IMR-90 (cell line): ENCODE measurements around the gene CTIF. TPM values are rescaled to one million over a fixed set of nuclear protein-coding genes. Genes with fewer than 3 reads are reported as not detected.

Source experiments
- ATAC-seq: fragments of 200-7000 bp; cut with Tn5 transposase; 2 replicates; pipeline ENCODE4 v1.9.1; 2020; ENCODE audit warnings: low read depth, mild to moderate bottlenecking, moderate library complexity
- BruUV-seq: library from RNA; stranded (reverse); fragments of 400-500 nt; replicated peaks from 2 replicates; lab custom pipeline; 2021; lab: Mats Ljungman, UMichigan
- CTCF ChIA-PET: fragments of 300-600 bp; formaldehyde crosslinking; extraction: SDS; loops from one replicate; lab custom pipeline; 2021; ENCODE audit warnings: antibody characterized with exemption; lab: Yijun Ruan, JAX
- POLR2A ChIA-PET: fragments of 300-600 bp; sonication (Branson Sonifier 250); formaldehyde crosslinking; loops from one replicate; lab custom pipeline; 2022; ENCODE audit warnings: antibody characterized with exemption; ENCODE audit not compliant: unreplicated experiment; lab: Charles Lee
- DNase-seq: peaks from one replicate; pipeline ENCODE4 v3.0.0; 2013
- H2AFZ ChIP-seq: replicated peaks from 2 replicates; pipeline ENCODE3; 2013; ENCODE audit warnings: low read length, mild to moderate bottlenecking; ENCODE audit not compliant: poor library complexity
- H2AK5ac ChIP-seq: 2 replicates; pipeline ENCODE4 v1.6.1; 2013; ENCODE audit warnings: low read depth, low read length, inconsistent platforms
- H2AK9ac ChIP-seq: replicated peaks from 2 replicates; pipeline ENCODE3; 2013; ENCODE audit warnings: mild to moderate bottlenecking, low read depth, low read length, moderate library complexity; ENCODE audit not compliant: poor library complexity
- H2BK120ac ChIP-seq: 2 replicates; pipeline ENCODE4 v1.6.1; 2013; ENCODE audit warnings: low read depth, low read length, inconsistent platforms
- H2BK15ac ChIP-seq: 3 replicates; pipeline ENCODE4 v1.6.1; 2013; ENCODE audit warnings: low read depth, low read length, inconsistent platforms
- H2BK20ac ChIP-seq: 2 replicates; pipeline ENCODE4 v1.6.1; 2013; ENCODE audit warnings: low read depth, mild to moderate bottlenecking, inconsistent platforms, low read length, moderate library complexity
- H2BK5ac ChIP-seq: 2 replicates; pipeline ENCODE4 v1.6.1; 2013; ENCODE audit warnings: mild to moderate bottlenecking, low read depth, low read length, inconsistent platforms; ENCODE audit not compliant: poor library complexity, severe bottlenecking
- H3K14ac ChIP-seq: replicated peaks from 2 replicates; pipeline ENCODE4 v1.6.1; 2013; ENCODE audit warnings: low read depth, low read length, inconsistent platforms
- H3K18ac ChIP-seq: 2 replicates; pipeline ENCODE4 v1.6.1; 2013; ENCODE audit warnings: low read depth, low read length, control low read depth
- H3K23ac ChIP-seq: 2 replicates; pipeline ENCODE4 v1.6.1; 2013; ENCODE audit warnings: low read depth, low read length, inconsistent platforms
- H3K27ac ChIP-seq: 2 replicates; pipeline ENCODE4 v1.5.1; 2013; ENCODE audit warnings: mild to moderate bottlenecking, control low read depth, low read length; ENCODE audit not compliant: insufficient read depth
- H3K27me3 ChIP-seq: 2 replicates; pipeline ENCODE4 v1.6.1; 2013; ENCODE audit warnings: low read length; ENCODE audit not compliant: control insufficient read depth, insufficient read depth
- H3K36me3 ChIP-seq: 2 replicates; pipeline ENCODE4 v1.6.1; 2013; ENCODE audit warnings: low read length, mixed read lengths; ENCODE audit not compliant: control insufficient read depth, insufficient read depth
- H3K4ac ChIP-seq: 2 replicates; pipeline ENCODE4 v1.6.1; 2013; ENCODE audit warnings: low read depth, low read length, inconsistent platforms
- H3K4me1 ChIP-seq: 2 replicates; pipeline ENCODE4 v1.6.1; 2013; ENCODE audit warnings: low read length, mixed read lengths; ENCODE audit not compliant: control insufficient read depth, insufficient read depth
- H3K4me2 ChIP-seq: 2 replicates; pipeline ENCODE4 v1.6.1; 2013; ENCODE audit warnings: low read depth, mild to moderate bottlenecking, control low read depth, low read length, moderate library complexity
- H3K4me3 ChIP-seq: 2 replicates; pipeline ENCODE4 v1.5.1; 2013; ENCODE audit warnings: low read depth, mild to moderate bottlenecking, control low read depth, low read length, moderate library complexity; ENCODE audit not compliant: insufficient read depth
- H3K56ac ChIP-seq: 2 replicates; pipeline ENCODE4 v1.6.1; 2013; ENCODE audit warnings: low read length, inconsistent platforms; ENCODE audit not compliant: insufficient read depth; ENCODE audit errors: extremely low read depth
- H3K79me1 ChIP-seq, 2 experiments: 2 replicates each; pipeline ENCODE4 v1.6.1; 2013; ENCODE audit warnings: low read length in 2 of 2, inconsistent platforms in 1 of 2, low read depth in 1 of 2
- H3K9ac ChIP-seq: 2 replicates; pipeline ENCODE4 v1.6.1; 2013; ENCODE audit warnings: low read depth, low read length, control low read depth
- H3K9me1 ChIP-seq: 2 replicates; pipeline ENCODE4 v1.6.1; 2013; ENCODE audit warnings: low read length, inconsistent platforms; ENCODE audit not compliant: insufficient read depth
- H3K9me3 ChIP-seq: 2 replicates; pipeline ENCODE4 v1.6.1; 2013; ENCODE audit warnings: low read length; ENCODE audit not compliant: control insufficient read depth, insufficient read depth
- H4K20me1 ChIP-seq: 2 replicates; pipeline ENCODE4 v1.6.1; 2013; ENCODE audit warnings: low read length, inconsistent platforms; ENCODE audit not compliant: insufficient read depth
- H4K5ac ChIP-seq: 2 replicates; pipeline ENCODE4 v1.6.1; 2013; ENCODE audit warnings: mild to moderate bottlenecking, low read depth, low read length, control low read depth
- H4K8ac ChIP-seq, 2 experiments: 2 replicates each; pipeline ENCODE4 v1.6.1; 2013; ENCODE audit warnings: low read depth in 2 of 2, low read length in 2 of 2, control low read depth in 1 of 2, inconsistent platforms in 1 of 2
- H4K91ac ChIP-seq: 2 replicates; pipeline ENCODE4 v1.6.1; 2013; ENCODE audit warnings: low read depth, low read length, inconsistent platforms; ENCODE audit not compliant: insufficient read depth
- CEBPB ChIP-seq: IDR thresholded peaks from 2 replicates; pipeline ENCODE4 v1.6.1; 2012; ENCODE audit warnings: low read depth, low read length, improper control_type of control experiment
- MAZ ChIP-seq: IDR thresholded peaks from 2 replicates; pipeline ENCODE4 v1.6.1; 2012; ENCODE audit warnings: low read depth, mild to moderate bottlenecking, low read length, improper control_type of control experiment, moderate library complexity, borderline replicate concordance
- WGBS, 2 experiments: methylation state at CpG; one replicate each; pipeline versions ENCODE4 v1.1.5 to v1.1.7; 2013; ENCODE audit warnings: missing lambda C conversion rate in 2 of 2; ENCODE audit not compliant: insufficient read length in 1 of 2; ENCODE audit errors: extremely low coverage in 2 of 2; 5-methylcytosine and 5-hydroxymethylcytosine counted together
- dilution Hi-C: fragments of 300-500 bp; cut with HindIII; formaldehyde crosslinking; loops from one replicate; pipeline ENCODE4 v1.14.3; 2018; ENCODE audit warnings: low sequenced_read_pairs; ENCODE audit not compliant: unreplicated experiment
- in situ Hi-C: fragments of 300-500 bp; cut with MboI; formaldehyde crosslinking; loops from 3 replicates; pipeline ENCODE4 v1.14.3; 2019; ENCODE audit warnings: low sequenced_read_pairs, inconsistent platforms, mixed read lengths
- intact Hi-C: fragments of 100-400 bp; cut with micrococcal nuclease; formaldehyde crosslinking; loops from 2 replicates; pipeline ENCODE4 v1.10.0; 2022
- polyA plus RNA-seq, 3 experiments: library from polyadenylated mRNA; depleted of rRNA; stranded (reverse); fragments of >200 nt; gene quantifications; 2 replicates each; pipeline ENCODE4 v1.2.3, GENCODE V29; 2012; ENCODE audit warnings: low replicate concordance in 1 of 3
- total RNA-seq: library from RNA; depleted of rRNA; stranded (reverse); fragments of >200 nt; gene quantifications from 2 replicates; pipeline ENCODE4 v1.2.3, GENCODE V29; 2012

The CTIF gene
- total and polyA plus RNA-seq, 2 of the 4 experiments (the other 2 are of a cell fraction) = 25.1 to 57.0 TPM

GRCh38 chr18:48815179-48815515, 276.3 kb downstream of the CTIF start:
- peaks cover 19% of the 10 kb centered on the region for H4K20me1 ChIP-seq
- H2AK5ac ChIP-seq = no peak overlapping the region
- no peak overlapping the region for H3K18ac ChIP-seq
- no peak overlapping the region for H3K4me2 ChIP-seq
- H4K91ac ChIP-seq = no peak overlapping the region
- peaks cover 28 to 63% of the 10 kb centered on the region in 2 experiments for H3K79me1 ChIP-seq
- H3K4me1 ChIP-seq = peaks cover 10% of the 10 kb centered on the region
- H2BK15ac ChIP-seq = no peak overlapping the region
- H2BK5ac ChIP-seq = no peak overlapping the region
- H2BK120ac ChIP-seq = no peak overlapping the region
- H3K14ac ChIP-seq = no peak overlapping the region
- TF ChIP-seq MAZ (no peak), CEBPB (0 out of 2 replicates have a peak, but pooled peaks have one; percentile 51)
- peaks cover 26% of the 10 kb centered on the region for H3K9me1 ChIP-seq
- ATAC-seq (no peak), DNase-seq (no peak)
- no peaks in the 10 kb centered on the region for H3K27me3 ChIP-seq
- H3K9ac ChIP-seq = no peak overlapping the region
- H3K27ac ChIP-seq = no peak overlapping the region
- ChIA-PET CTCF (interaction anchor here (1.0 kb wide), 1 partner anchor 38 kb away, joined by 3 read pairs; no protein-coding TSS in a partner anchor), POLR2A (no interaction called here)
- no CpG with 5 or more reads among the region's 1 CpG for WGBS, 2 experiments
- no peak overlapping the region for H3K4ac ChIP-seq
- no peaks in the 10 kb centered on the region for H3K9me3 ChIP-seq
- H2AFZ ChIP-seq = no peak overlapping the region
- no TSS peak for BruUV-seq
- H3K56ac ChIP-seq = no peak overlapping the region
- intact Hi-C loops (no loop called here), in situ Hi-C loops (no loop called here), dilution Hi-C loops (no loop called here)
- H4K8ac ChIP-seq = no peak overlapping the region
- H3K23ac ChIP-seq = no peak overlapping the region
- H3K4me3 ChIP-seq = no peak overlapping the region
- peaks cover 32% of the 10 kb centered on the region for H3K36me3 ChIP-seq
- H2BK20ac ChIP-seq = no peak overlapping the region
- no peak overlapping the region for H4K5ac ChIP-seq
- H2AK9ac ChIP-seq = no peak overlapping the region
